ENCODE measurements around the gene NUMB.
A peak's percentile ranks its signal among the peaks of the same experiment; 100 is the strongest.
"Not testable (repeated sequence)": the region's sequence is repeated elsewhere in the genome, so short reads cannot be mapped to it uniquely, and the experiment has no call there.

Gene NUMB

DNA sequence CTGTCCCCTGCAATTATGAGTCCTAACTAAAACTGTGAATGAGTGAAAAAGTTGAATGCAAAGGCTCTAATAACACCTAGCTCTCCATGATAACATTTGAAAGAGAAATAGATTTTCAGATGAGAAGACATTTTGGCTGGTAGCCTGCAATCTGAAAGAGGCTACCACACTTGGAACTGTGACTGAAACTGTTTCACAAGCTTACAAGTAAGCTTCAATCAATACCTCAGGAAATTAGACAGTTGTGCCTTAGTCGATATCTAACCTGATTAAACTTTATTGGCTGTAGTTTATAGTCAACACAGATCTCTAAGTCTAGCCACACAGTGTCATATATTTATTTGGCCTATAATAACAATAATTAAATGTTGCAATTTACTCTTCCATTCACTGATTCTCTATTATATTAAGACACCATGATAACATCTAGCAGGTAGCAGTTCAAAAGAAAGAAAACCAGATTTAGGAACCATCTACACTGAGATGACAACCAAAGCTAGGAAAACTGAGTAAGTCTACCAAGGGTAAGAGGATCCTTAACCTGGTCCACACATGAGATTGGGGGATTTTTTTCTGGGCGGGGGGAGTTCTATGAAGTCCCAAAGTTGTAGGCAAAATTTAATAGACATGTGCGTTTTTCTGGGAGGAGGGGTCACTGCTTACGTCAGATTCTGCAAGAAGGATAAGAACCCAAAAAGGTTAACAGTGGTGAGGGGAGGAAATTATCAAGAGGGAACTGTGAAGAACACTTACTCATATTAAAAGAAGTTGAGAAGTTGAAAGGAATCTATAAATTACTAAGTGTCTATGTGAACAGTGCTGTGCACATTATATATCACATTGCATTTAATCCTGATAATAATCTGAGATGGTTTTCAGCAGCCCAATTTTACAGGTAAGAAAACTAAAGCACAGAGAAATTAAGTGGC, 65.8 kb downstream of the NUMB start:
- Histone ChIP-seq H3K36me3 (replicated peaks; ENCODE audit: low read depth, low read length) (no peaks in the 10 kb centered on the region), H3K27ac (ENCODE audit: low read length) (peak overlapping the region; percentile 48), H3K27me3 (ENCODE audit: low read depth, low read length) (no peaks in the 10 kb centered on the region), H3K4me2 (ENCODE audit: low read length) (peak overlapping the region; percentile 86), H3K79me2 (ENCODE audit: low read length) (no peaks in the 10 kb centered on the region), H3K4me1 (ENCODE audit: low read length) (peaks cover 36% of the 10 kb centered on the region), H3K9ac (ENCODE audit: low read length) (peak overlapping the region; percentile 26; the same call in 1 of the 2 replicates), H4K20me1 (ENCODE audit: insufficient read depth, low read length) (peaks cover 5% of the 10 kb centered on the region), H2AFZ (ENCODE audit: low read depth, low read length) (no peak overlapping the region), H3K9me3 (ENCODE audit: insufficient read depth, low read length) (no peaks in the 10 kb centered on the region), H3K4me3 (ENCODE audit: low read length) (peak overlapping the region; percentile 58)
- no peak for TF ChIP-seq EZH2phosphoT487 (IDR thresholded peaks at IDR 0.05; ENCODE audit: low read depth)
- TF ChIP-seq, protein P1, sequence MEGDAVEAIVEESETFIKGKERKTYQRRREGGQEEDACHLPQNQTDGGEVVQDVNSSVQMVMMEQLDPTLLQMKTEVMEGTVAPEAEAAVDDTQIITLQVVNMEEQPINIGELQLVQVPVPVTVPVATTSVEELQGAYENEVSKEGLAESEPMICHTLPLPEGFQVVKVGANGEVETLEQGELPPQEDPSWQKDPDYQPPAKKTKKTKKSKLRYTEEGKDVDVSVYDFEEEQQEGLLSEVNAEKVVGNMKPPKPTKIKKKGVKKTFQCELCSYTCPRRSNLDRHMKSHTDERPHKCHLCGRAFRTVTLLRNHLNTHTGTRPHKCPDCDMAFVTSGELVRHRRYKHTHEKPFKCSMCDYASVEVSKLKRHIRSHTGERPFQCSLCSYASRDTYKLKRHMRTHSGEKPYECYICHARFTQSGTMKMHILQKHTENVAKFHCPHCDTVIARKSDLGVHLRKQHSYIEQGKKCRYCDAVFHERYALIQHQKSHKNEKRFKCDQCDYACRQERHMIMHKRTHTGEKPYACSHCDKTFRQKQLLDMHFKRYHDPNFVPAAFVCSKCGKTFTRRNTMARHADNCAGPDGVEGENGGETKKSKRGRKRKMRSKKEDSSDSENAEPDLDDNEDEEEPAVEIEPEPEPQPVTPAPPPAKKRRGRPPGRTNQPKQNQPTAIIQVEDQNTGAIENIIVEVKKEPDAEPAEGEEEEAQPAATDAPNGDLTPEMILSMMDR (IDR thresholded peaks at IDR 0.05; ENCODE audit: low read depth, low read length), result no peak

GRCh38 chr14:73387860-73388259, 70.5 kb downstream of the NUMB start:
- H3K79me2 ChIP-seq (ENCODE audit: low read length); H3K9me3 ChIP-seq (ENCODE audit: insufficient read depth, low read length); H3K4me2 ChIP-seq (ENCODE audit: low read length); H2AFZ ChIP-seq (ENCODE audit: low read depth, low read length); H3K27me3 ChIP-seq (ENCODE audit: low read depth, low read length); H3K9ac ChIP-seq (ENCODE audit: low read length); H3K4me3 ChIP-seq (ENCODE audit: low read length); H4K20me1 ChIP-seq (ENCODE audit: insufficient read depth, low read length); H3K27ac ChIP-seq (ENCODE audit: low read length); H3K36me3 ChIP-seq (replicated peaks; ENCODE audit: low read depth, low read length): not testable (repeated sequence)
- peaks cover 23% of the 10 kb centered on the region for H3K4me1 ChIP-seq (ENCODE audit: low read length)

DNA sequence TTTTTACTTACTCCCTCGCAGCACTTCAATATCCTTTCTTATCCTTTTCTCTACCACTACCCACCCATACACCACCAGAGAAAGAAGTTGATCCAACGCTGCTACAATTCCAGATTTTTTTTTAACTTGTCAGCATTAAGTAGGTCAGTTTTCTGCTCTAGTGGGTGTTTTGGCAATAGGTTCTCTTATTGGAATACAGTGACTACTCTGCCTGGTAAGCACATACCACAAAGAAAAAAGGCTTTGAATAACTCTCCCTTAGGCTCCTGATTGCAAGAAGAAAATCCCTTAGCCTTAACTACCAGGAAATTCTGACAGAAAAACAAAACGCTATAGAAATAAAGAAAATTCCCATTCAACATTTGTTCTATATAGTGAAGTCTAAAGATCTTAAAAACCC, 72.0 kb downstream of the NUMB start:
- Histone ChIP-seq H3K4me3 (ENCODE audit: low read length) (no peak overlapping the region), H3K4me2 (ENCODE audit: low read length) (no peak overlapping the region), H3K4me1 (ENCODE audit: low read length) (peaks cover 13% of the 10 kb centered on the region), H3K27ac (ENCODE audit: low read length) (no peak overlapping the region), H3K9me3 (ENCODE audit: insufficient read depth, low read length) (no peaks in the 10 kb centered on the region), H2AFZ (ENCODE audit: low read depth, low read length) (no peak overlapping the region), H3K27me3 (ENCODE audit: low read depth, low read length) (no peaks in the 10 kb centered on the region), H3K9ac (ENCODE audit: low read length) (no peak overlapping the region), H4K20me1 (ENCODE audit: insufficient read depth, low read length) (no peaks in the 10 kb centered on the region), H3K36me3 (replicated peaks; ENCODE audit: low read depth, low read length) (no peaks in the 10 kb centered on the region), H3K79me2 (ENCODE audit: low read length) (no peaks in the 10 kb centered on the region)
- TF ChIP-seq EZH2phosphoT487 (IDR thresholded peaks at IDR 0.05; ENCODE audit: low read depth), result no peak
- TF ChIP-seq, protein P1 (IDR thresholded peaks at IDR 0.05; ENCODE audit: low read depth, low read length), result no peak

GRCh38 chr14:73385021-73385420, 73.3 kb downstream of the NUMB start:
- H4K20me1 ChIP-seq (ENCODE audit: insufficient read depth, low read length); H3K27me3 ChIP-seq (ENCODE audit: low read depth, low read length); H3K4me2 ChIP-seq (ENCODE audit: low read length); H3K27ac ChIP-seq (ENCODE audit: low read length); H3K79me2 ChIP-seq (ENCODE audit: low read length); H3K9ac ChIP-seq (ENCODE audit: low read length); H2AFZ ChIP-seq (ENCODE audit: low read depth, low read length); H3K9me3 ChIP-seq (ENCODE audit: insufficient read depth, low read length); H3K4me3 ChIP-seq (ENCODE audit: low read length); H3K36me3 ChIP-seq (replicated peaks; ENCODE audit: low read depth, low read length); H3K4me1 ChIP-seq (ENCODE audit: low read length): not testable (repeated sequence)

DNA sequence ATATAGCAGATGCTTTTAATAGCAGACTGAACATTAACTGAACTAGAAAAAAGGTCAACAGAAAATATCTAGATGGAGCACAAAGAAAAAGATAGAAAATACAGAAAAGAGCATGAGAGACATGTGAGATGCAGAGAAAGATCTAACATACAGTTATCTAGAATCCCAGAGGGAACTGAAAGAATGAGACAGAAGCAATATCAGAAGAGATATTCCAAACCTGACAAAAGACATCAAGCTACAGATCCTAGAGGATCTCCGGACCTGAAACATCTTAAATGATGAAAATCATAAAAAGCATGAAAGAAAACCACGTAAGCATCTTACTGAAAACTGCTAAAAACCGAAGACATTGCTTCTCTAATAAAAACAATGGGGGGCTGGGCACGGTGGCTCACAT, 75.0 kb downstream of the NUMB start:
- Histone ChIP-seq H3K27me3 (ENCODE audit: low read depth, low read length) (no peaks in the 10 kb centered on the region), H3K4me2 (ENCODE audit: low read length) (no peak overlapping the region), H3K4me1 (ENCODE audit: low read length) (peaks cover 8% of the 10 kb centered on the region), H3K9me3 (ENCODE audit: insufficient read depth, low read length) (no peaks in the 10 kb centered on the region), H4K20me1 (ENCODE audit: insufficient read depth, low read length) (no peaks in the 10 kb centered on the region), H3K36me3 (replicated peaks; ENCODE audit: low read depth, low read length) (no peaks in the 10 kb centered on the region), H3K9ac (ENCODE audit: low read length) (no peak overlapping the region), H3K27ac (ENCODE audit: low read length) (no peak overlapping the region), H3K79me2 (ENCODE audit: low read length) (no peaks in the 10 kb centered on the region), H3K4me3 (ENCODE audit: low read length) (no peak overlapping the region), H2AFZ (ENCODE audit: low read depth, low read length) (no peak overlapping the region)
- TF ChIP-seq, protein P1 (IDR thresholded peaks at IDR 0.05; ENCODE audit: low read depth, low read length), result no peak
- no peak for TF ChIP-seq EZH2phosphoT487 (IDR thresholded peaks at IDR 0.05; ENCODE audit: low read depth)

Data from OCI-LY3 (cell line).